Right cardiac atrium (tissue), 5 donors: ENCODE results near the gene MS4A1. TPM values are rescaled to one million over a fixed set of nuclear protein-coding genes. Genes with fewer than 3 reads are reported as not detected.

Source experiments
- polyA plus RNA-seq: library from polyadenylated mRNA; stranded (reverse); fragments of 200-250 nt; gene quantifications from one replicate; pipeline ENCODE4 v1.2.3, GENCODE V29; 2013
- total RNA-seq, 4 donors: library from RNA; stranded (reverse); fragmentation: NEBNext Ultra II Directional; extraction: Animal tissue kit (Norgen Biotek cat#: 25700); gene quantifications; one replicate each; pipeline ENCODE4 v1.2.1, GENCODE V29; 2021
- donor health status: healthy with polysubstance abuse.
- donor health status: DM: no; HTN: yes; CAD: no.
- donor health status: DM: no; HTN: no; CAD: no.
- donor health status: DM: no; HTN: yes; CAD: no; lungs with severe emphysema.
- donor health status: DM: yes; HTN: yes; CAD: no.

Gene MS4A1
- total and polyA plus RNA-seq, 5 donors: 0.05 to 0.38 TPM; not detected in 3

Other genes with a start within 250 kb of the MS4A1 start
- gene MS4A4E, start 212.7 kb upstream of the MS4A1 start, total RNA-seq: 1 to 10 TPM in 3 of 4 donors, under 1 TPM in 1; 0.85 to 2.5 (median 1.3) TPM
- gene MS4A4E, start 212.7 kb upstream of the MS4A1 start, polyA plus RNA-seq: 0.27 TPM
- gene MS4A4A, start 175.2 kb upstream of the MS4A1 start, total RNA-seq: 10 to 100 TPM; 12.6 to 21.5 (median 20.1) TPM
- gene MS4A4A, start 175.2 kb upstream of the MS4A1 start, polyA plus RNA-seq: 5.1 TPM
- not detected for gene MS4A6E, start 128.6 kb upstream of the MS4A1 start, total RNA-seq
- gene MS4A6E, start 128.6 kb upstream of the MS4A1 start, polyA plus RNA-seq: not detected
- gene MS4A7, start 77.3 kb upstream of the MS4A1 start, total RNA-seq: 10 to 100 TPM; 34.1 to 48.2 (median 36.0) TPM
- 6.6 TPM for gene MS4A7, start 77.3 kb upstream of the MS4A1 start, polyA plus RNA-seq
- gene MS4A14, start 59.4 kb upstream of the MS4A1 start, total RNA-seq: 1 to 10 TPM in 2 of 4 donors, under 1 TPM in 2; 0.34 to 1.7 (median 1.1) TPM
- gene MS4A14, start 59.4 kb upstream of the MS4A1 start, polyA plus RNA-seq: 0.57 TPM
- gene MS4A5, start 26.3 kb upstream of the MS4A1 start, total RNA-seq: not detected
- not detected for gene MS4A5, start 26.3 kb upstream of the MS4A1 start, polyA plus RNA-seq
- gene MS4A12, start 36.9 kb downstream of the MS4A1 start, total RNA-seq: not detected
- not detected for gene MS4A12, start 36.9 kb downstream of the MS4A1 start, polyA plus RNA-seq
- gene MS4A13, start 59.5 kb downstream of the MS4A1 start, total RNA-seq: not detected
- gene MS4A13, start 59.5 kb downstream of the MS4A1 start, polyA plus RNA-seq: not detected
- gene MS4A8, start 243.8 kb downstream of the MS4A1 start, total RNA-seq: not detected
- 0.16 TPM for gene MS4A8, start 243.8 kb downstream of the MS4A1 start, polyA plus RNA-seq